ENCODE results near the gene FGFBP1. TPM values are rescaled to one million over a fixed set of nuclear protein-coding genes. Genes with fewer than 3 reads are reported as not detected.

The FGFBP1 gene
- total RNA-seq, 1 experiment from 2014 or later, result not detected

DNA sequence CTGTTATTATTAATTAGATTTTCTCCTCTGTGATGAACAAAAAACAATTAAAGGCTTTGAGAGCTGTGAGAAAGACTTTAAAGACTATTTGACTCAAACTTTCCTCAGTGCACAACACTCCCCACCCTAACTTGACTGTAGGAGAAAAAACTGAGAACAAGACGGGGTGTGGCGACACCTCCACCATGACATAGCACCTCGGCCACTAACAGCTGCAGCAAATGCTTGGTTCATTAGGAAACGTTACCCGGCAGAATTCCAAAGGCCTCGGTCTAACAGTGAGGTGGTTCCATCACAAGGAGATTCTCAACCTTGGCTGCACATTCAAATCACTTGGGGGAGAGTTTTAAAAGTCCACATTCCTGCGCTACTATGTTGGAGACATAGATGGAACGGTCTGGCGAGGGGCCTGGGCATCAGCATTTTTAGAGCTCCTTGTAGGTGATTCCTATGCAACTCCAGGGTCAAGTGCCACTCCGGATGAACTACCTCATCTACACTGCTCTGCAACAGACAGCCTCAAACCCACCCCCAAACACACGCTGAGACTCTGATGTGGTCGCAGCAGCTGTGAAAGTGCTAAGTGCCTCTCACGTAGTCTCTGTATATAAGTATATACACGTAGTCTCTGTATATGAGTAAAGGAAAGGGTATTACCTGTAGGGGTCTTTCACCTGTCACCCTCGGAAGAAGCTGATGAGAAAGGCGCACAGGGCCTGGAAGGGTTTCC is 23.4 kb upstream of the FGFBP1 start:
- Mint-ChIP-seq H3K36me3 (ENCODE audit: insufficient read depth in 1 of 3, low read depth in 3 of 3) (peaks cover 5 to 10% (median 9%) of the 10 kb centered on the region in 3 experiments), H3K27me3 (ENCODE audit: low read depth) (no peaks in the 10 kb centered on the region; the same call in none of the 2 replicates), H3K4me3 (no peak overlapping the region), H3K9me3 (peaks cover 4 to 9% of the 10 kb centered on the region in 2 experiments; a peak in 3 of 5 replicates), H3K4me1 (peaks cover 9 to 14% of the 10 kb centered on the region in 2 experiments), H3K27ac (no peak overlapping the region)
- Histone ChIP-seq H2BK20ac (ENCODE audit: low read depth, low read length, poor library complexity, severe bottlenecking) (no peak overlapping the region), H3K9me3 (ENCODE audit: control insufficient read depth, low read depth, low read length) (no peaks in the 10 kb centered on the region), H2BK15ac (ENCODE audit: low read depth, low read length) (no peak overlapping the region), H4K91ac (ENCODE audit: insufficient read length, low read depth, low read length) (no peak overlapping the region), H2AK5ac (ENCODE audit: insufficient read length, low read length) (no peak overlapping the region), H3K79me1 (ENCODE audit: insufficient read depth, low read depth, low read length, poor library complexity, severe bottlenecking) (no peaks in the 10 kb centered on the region), H3K4ac (ENCODE audit: low read depth, low read length) (no peak overlapping the region), H4K8ac (replicated peaks; ENCODE audit: insufficient read length, low read depth, low read length) (no peak overlapping the region), H4K5ac (ENCODE audit: insufficient read length, low read depth, low read length) (no peak overlapping the region), H4K20me1 (ENCODE audit: control insufficient read depth, insufficient read depth, insufficient read length) (no peaks in the 10 kb centered on the region), H3K4me1 (ENCODE audit: insufficient read depth, low read length) (peaks cover 3% of the 10 kb centered on the region; the same call in 1 of the 2 replicates), H2BK12ac (ENCODE audit: insufficient read length, low read depth, low read length) (no peak overlapping the region), H3K14ac (ENCODE audit: insufficient read depth, low read length) (no peak overlapping the region), H3K23ac (ENCODE audit: insufficient read length, low read depth, low read length) (no peak overlapping the region), H3K27ac (ENCODE audit: insufficient read length, low read depth, low read length) (no peak overlapping the region), H3K27me3 (ENCODE audit: insufficient read depth, low read length) (no peaks in the 10 kb centered on the region), H2AFZ (ENCODE audit: low read length) (no peak overlapping the region), H3K56ac (ENCODE audit: insufficient read length, low read depth, low read length) (no peak overlapping the region), H2BK5ac (ENCODE audit: insufficient read length, low read length) (no peak overlapping the region), H3K4me2 (ENCODE audit: insufficient read depth, insufficient read length, low read length) (no peak overlapping the region), H3K18ac (ENCODE audit: insufficient read length, low read depth, low read length) (no peak overlapping the region), H3K23me2 (ENCODE audit: insufficient read length, low read depth, low read length, poor library complexity, severe bottlenecking) (no peaks in the 10 kb centered on the region), H3T11ph (ENCODE audit: low read length) (no peak overlapping the region), H2BK120ac (ENCODE audit: low read depth, low read length, poor library complexity, severe bottlenecking) (no peak overlapping the region), H3K9ac (ENCODE audit: extremely low read depth, insufficient read length, low read length) (no peak overlapping the region), H3K79me2 (ENCODE audit: insufficient read depth, low read length) (no peaks in the 10 kb centered on the region)
- no CpG with 5 or more reads among the region's 16 CpGs for WGBS (ENCODE audit: extremely low coverage, insufficient read length, low lambda C conversion rate)
- no peak for DNase-seq
- TF ChIP-seq, protein P1, sequence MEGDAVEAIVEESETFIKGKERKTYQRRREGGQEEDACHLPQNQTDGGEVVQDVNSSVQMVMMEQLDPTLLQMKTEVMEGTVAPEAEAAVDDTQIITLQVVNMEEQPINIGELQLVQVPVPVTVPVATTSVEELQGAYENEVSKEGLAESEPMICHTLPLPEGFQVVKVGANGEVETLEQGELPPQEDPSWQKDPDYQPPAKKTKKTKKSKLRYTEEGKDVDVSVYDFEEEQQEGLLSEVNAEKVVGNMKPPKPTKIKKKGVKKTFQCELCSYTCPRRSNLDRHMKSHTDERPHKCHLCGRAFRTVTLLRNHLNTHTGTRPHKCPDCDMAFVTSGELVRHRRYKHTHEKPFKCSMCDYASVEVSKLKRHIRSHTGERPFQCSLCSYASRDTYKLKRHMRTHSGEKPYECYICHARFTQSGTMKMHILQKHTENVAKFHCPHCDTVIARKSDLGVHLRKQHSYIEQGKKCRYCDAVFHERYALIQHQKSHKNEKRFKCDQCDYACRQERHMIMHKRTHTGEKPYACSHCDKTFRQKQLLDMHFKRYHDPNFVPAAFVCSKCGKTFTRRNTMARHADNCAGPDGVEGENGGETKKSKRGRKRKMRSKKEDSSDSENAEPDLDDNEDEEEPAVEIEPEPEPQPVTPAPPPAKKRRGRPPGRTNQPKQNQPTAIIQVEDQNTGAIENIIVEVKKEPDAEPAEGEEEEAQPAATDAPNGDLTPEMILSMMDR (conservative IDR thresholded peaks at IDR 0.05), result no peak
